IMR-90 (cell line): ENCODE measurements around the gene TNRC6B. TPM values are rescaled to one million over a fixed set of nuclear protein-coding genes. Genes with fewer than 3 reads are reported as not detected.

ENCODE experiments used
- ATAC-seq: fragments of 200-7000 bp; cut with Tn5 transposase; 2 replicates; pipeline ENCODE4 v1.9.1; 2020; ENCODE audit warnings: low read depth, mild to moderate bottlenecking, moderate library complexity
- BruUV-seq: library from RNA; stranded (reverse); fragments of 400-500 nt; replicated peaks from 2 replicates; lab custom pipeline; 2021; lab: Mats Ljungman, UMichigan
- CTCF ChIA-PET: fragments of 300-600 bp; formaldehyde crosslinking; extraction: SDS; loops from one replicate; lab custom pipeline; 2021; ENCODE audit warnings: antibody characterized with exemption; lab: Yijun Ruan, JAX
- POLR2A ChIA-PET: fragments of 300-600 bp; sonication (Branson Sonifier 250); formaldehyde crosslinking; loops from one replicate; lab custom pipeline; 2022; ENCODE audit warnings: antibody characterized with exemption; ENCODE audit not compliant: unreplicated experiment; lab: Charles Lee
- DNase-seq: peaks from one replicate; pipeline ENCODE4 v3.0.0; 2013
- H2AFZ ChIP-seq: replicated peaks from 2 replicates; pipeline ENCODE3; 2013; ENCODE audit warnings: low read length, mild to moderate bottlenecking; ENCODE audit not compliant: poor library complexity
- H2AK5ac ChIP-seq: 2 replicates; pipeline ENCODE4 v1.6.1; 2013; ENCODE audit warnings: low read depth, low read length, inconsistent platforms
- H2AK9ac ChIP-seq: replicated peaks from 2 replicates; pipeline ENCODE3; 2013; ENCODE audit warnings: mild to moderate bottlenecking, low read depth, low read length, moderate library complexity; ENCODE audit not compliant: poor library complexity
- H2BK120ac ChIP-seq: 2 replicates; pipeline ENCODE4 v1.6.1; 2013; ENCODE audit warnings: low read depth, low read length, inconsistent platforms
- H2BK15ac ChIP-seq: 3 replicates; pipeline ENCODE4 v1.6.1; 2013; ENCODE audit warnings: low read depth, low read length, inconsistent platforms
- H2BK20ac ChIP-seq: 2 replicates; pipeline ENCODE4 v1.6.1; 2013; ENCODE audit warnings: low read depth, mild to moderate bottlenecking, inconsistent platforms, low read length, moderate library complexity
- H2BK5ac ChIP-seq: 2 replicates; pipeline ENCODE4 v1.6.1; 2013; ENCODE audit warnings: mild to moderate bottlenecking, low read depth, low read length, inconsistent platforms; ENCODE audit not compliant: poor library complexity, severe bottlenecking
- H3K14ac ChIP-seq: replicated peaks from 2 replicates; pipeline ENCODE4 v1.6.1; 2013; ENCODE audit warnings: low read depth, low read length, inconsistent platforms
- H3K18ac ChIP-seq: 2 replicates; pipeline ENCODE4 v1.6.1; 2013; ENCODE audit warnings: low read depth, low read length, control low read depth
- H3K23ac ChIP-seq: 2 replicates; pipeline ENCODE4 v1.6.1; 2013; ENCODE audit warnings: low read depth, low read length, inconsistent platforms
- H3K27ac ChIP-seq: 2 replicates; pipeline ENCODE4 v1.5.1; 2013; ENCODE audit warnings: mild to moderate bottlenecking, control low read depth, low read length; ENCODE audit not compliant: insufficient read depth
- H3K27me3 ChIP-seq: 2 replicates; pipeline ENCODE4 v1.6.1; 2013; ENCODE audit warnings: low read length; ENCODE audit not compliant: control insufficient read depth, insufficient read depth
- H3K36me3 ChIP-seq: 2 replicates; pipeline ENCODE4 v1.6.1; 2013; ENCODE audit warnings: low read length, mixed read lengths; ENCODE audit not compliant: control insufficient read depth, insufficient read depth
- H3K4ac ChIP-seq: 2 replicates; pipeline ENCODE4 v1.6.1; 2013; ENCODE audit warnings: low read depth, low read length, inconsistent platforms
- H3K4me1 ChIP-seq: 2 replicates; pipeline ENCODE4 v1.6.1; 2013; ENCODE audit warnings: low read length, mixed read lengths; ENCODE audit not compliant: control insufficient read depth, insufficient read depth
- H3K4me2 ChIP-seq: 2 replicates; pipeline ENCODE4 v1.6.1; 2013; ENCODE audit warnings: low read depth, mild to moderate bottlenecking, control low read depth, low read length, moderate library complexity
- H3K4me3 ChIP-seq: 2 replicates; pipeline ENCODE4 v1.5.1; 2013; ENCODE audit warnings: low read depth, mild to moderate bottlenecking, control low read depth, low read length, moderate library complexity; ENCODE audit not compliant: insufficient read depth
- H3K56ac ChIP-seq: 2 replicates; pipeline ENCODE4 v1.6.1; 2013; ENCODE audit warnings: low read length, inconsistent platforms; ENCODE audit not compliant: insufficient read depth; ENCODE audit errors: extremely low read depth
- H3K79me1 ChIP-seq, 2 experiments: 2 replicates each; pipeline ENCODE4 v1.6.1; 2013; ENCODE audit warnings: low read length in 2 of 2, inconsistent platforms in 1 of 2, low read depth in 1 of 2
- H3K9ac ChIP-seq: 2 replicates; pipeline ENCODE4 v1.6.1; 2013; ENCODE audit warnings: low read depth, low read length, control low read depth
- H3K9me1 ChIP-seq: 2 replicates; pipeline ENCODE4 v1.6.1; 2013; ENCODE audit warnings: low read length, inconsistent platforms; ENCODE audit not compliant: insufficient read depth
- H3K9me3 ChIP-seq: 2 replicates; pipeline ENCODE4 v1.6.1; 2013; ENCODE audit warnings: low read length; ENCODE audit not compliant: control insufficient read depth, insufficient read depth
- H4K20me1 ChIP-seq: 2 replicates; pipeline ENCODE4 v1.6.1; 2013; ENCODE audit warnings: low read length, inconsistent platforms; ENCODE audit not compliant: insufficient read depth
- H4K5ac ChIP-seq: 2 replicates; pipeline ENCODE4 v1.6.1; 2013; ENCODE audit warnings: mild to moderate bottlenecking, low read depth, low read length, control low read depth
- H4K8ac ChIP-seq, 2 experiments: 2 replicates each; pipeline ENCODE4 v1.6.1; 2013; ENCODE audit warnings: low read depth in 2 of 2, low read length in 2 of 2, control low read depth in 1 of 2, inconsistent platforms in 1 of 2
- H4K91ac ChIP-seq: 2 replicates; pipeline ENCODE4 v1.6.1; 2013; ENCODE audit warnings: low read depth, low read length, inconsistent platforms; ENCODE audit not compliant: insufficient read depth
- CTCF ChIP-seq: conservative IDR thresholded peaks from 2 replicates; pipeline ENCODE4 v1.5.1; 2012; ENCODE audit warnings: mild to moderate bottlenecking, low read depth, low read length, improper control_type of control experiment
- WGBS, 2 experiments: methylation state at CpG; one replicate each; pipeline versions ENCODE4 v1.1.5 to v1.1.7; 2013; ENCODE audit warnings: missing lambda C conversion rate in 2 of 2; ENCODE audit not compliant: insufficient read length in 1 of 2; ENCODE audit errors: extremely low coverage in 2 of 2; 5-methylcytosine and 5-hydroxymethylcytosine counted together
- dilution Hi-C: fragments of 300-500 bp; cut with HindIII; formaldehyde crosslinking; loops from one replicate; pipeline ENCODE4 v1.14.3; 2018; ENCODE audit warnings: low sequenced_read_pairs; ENCODE audit not compliant: unreplicated experiment
- in situ Hi-C: fragments of 300-500 bp; cut with MboI; formaldehyde crosslinking; loops from 3 replicates; pipeline ENCODE4 v1.14.3; 2019; ENCODE audit warnings: low sequenced_read_pairs, inconsistent platforms, mixed read lengths
- intact Hi-C: fragments of 100-400 bp; cut with micrococcal nuclease; formaldehyde crosslinking; loops from 2 replicates; pipeline ENCODE4 v1.10.0; 2022
- polyA plus RNA-seq, 3 experiments: library from polyadenylated mRNA; depleted of rRNA; stranded (reverse); fragments of >200 nt; gene quantifications; 2 replicates each; pipeline ENCODE4 v1.2.3, GENCODE V29; 2012; ENCODE audit warnings: low replicate concordance in 1 of 3
- total RNA-seq: library from RNA; depleted of rRNA; stranded (reverse); fragments of >200 nt; gene quantifications from 2 replicates; pipeline ENCODE4 v1.2.3, GENCODE V29; 2012

Gene TNRC6B
- total and polyA plus RNA-seq, 2 of the 4 experiments (the other 2 are of a cell fraction) = 3.9 to 17.0 TPM

GRCh38 chr22:40273319-40273718 lies 95.6 kb downstream of the TNRC6B start:
- no CpG with 5 or more reads among the region's 6 CpGs for WGBS, 2 experiments
- in situ Hi-C loops (no loop called here), dilution Hi-C loops (no loop called here), intact Hi-C loops (no loop called here)
- no peak overlapping the region for H2AK5ac ChIP-seq
- CTCF ChIA-PET = no interaction called here
- no peaks in the 10 kb centered on the region for H3K27me3 ChIP-seq
- H3K56ac ChIP-seq = no peak overlapping the region
- no peak overlapping the region for H3K4me3 ChIP-seq
- H3K4ac ChIP-seq = no peak overlapping the region
- no peak overlapping the region for H3K18ac ChIP-seq
- H3K9me3 ChIP-seq = no peaks in the 10 kb centered on the region
- no peak overlapping the region for H2AK9ac ChIP-seq
- H3K9ac ChIP-seq = no peak overlapping the region
- no peak for TF ChIP-seq CTCF
- no peak overlapping the region for H3K27ac ChIP-seq
- no peak overlapping the region for H2AFZ ChIP-seq
- H2BK20ac ChIP-seq = no peak overlapping the region
- H3K4me2 ChIP-seq = no peak overlapping the region
- H3K9me1 ChIP-seq = peaks cover 5% of the 10 kb centered on the region
- POLR2A ChIA-PET = no interaction called here
- peaks cover 17% of the 10 kb centered on the region for H3K36me3 ChIP-seq
- H3K23ac ChIP-seq = 0 out of 2 replicates have a peak overlapping the region, but pooled peaks have one; percentile 60
- no peak overlapping the region for H4K8ac ChIP-seq
- H3K14ac ChIP-seq = no peak overlapping the region
- H4K91ac ChIP-seq = no peak overlapping the region
- H4K5ac ChIP-seq = no peak overlapping the region
- H2BK5ac ChIP-seq = no peak overlapping the region
- no peak overlapping the region for H2BK15ac ChIP-seq
- ATAC-seq (no peak), DNase-seq (no peak)
- no TSS peak for BruUV-seq
- H4K20me1 ChIP-seq = no peaks in the 10 kb centered on the region
- peaks cover 2% of the 10 kb centered on the region; the same call in 1 of the 2 replicates for H3K4me1 ChIP-seq
- no peak overlapping the region for H2BK120ac ChIP-seq
- H3K79me1 ChIP-seq = peaks cover 15 to 26% of the 10 kb centered on the region in 2 experiments
